Activated CD4-positive, alpha-beta T cell treated with anti-CD3 and anti-CD28 coated beads, Interleukin-2, amount 50 U/mL, for 16 hours (primary cell): ENCODE data around the gene ABCC3.

Experiments
- DNase-seq: peaks from one replicate; pipeline ENCODE4 v3.0.0-alpha.2; 2020

Gene ABCC3

DNA sequence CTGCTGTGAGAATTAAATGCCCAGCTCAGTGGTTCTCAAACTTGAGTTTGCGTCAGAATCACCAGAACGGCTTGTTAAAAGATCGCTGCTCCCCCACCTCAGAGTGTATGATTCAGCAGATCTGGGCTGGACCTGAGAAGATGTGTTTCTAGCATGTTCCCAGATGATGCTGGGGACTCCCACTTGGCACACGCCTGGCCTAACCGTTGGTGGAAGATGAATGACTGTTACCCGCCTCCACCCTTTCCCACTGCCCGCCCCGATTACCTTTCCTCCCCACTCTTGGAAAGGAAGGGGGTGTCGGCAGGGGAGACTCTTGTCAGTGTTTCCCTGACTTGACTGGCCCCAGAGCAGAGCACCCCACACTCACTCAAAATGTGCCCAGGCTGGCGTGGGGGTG lies 29.3 kb upstream of the ABCC3 start:
- DNase-seq = no peak

DNA sequence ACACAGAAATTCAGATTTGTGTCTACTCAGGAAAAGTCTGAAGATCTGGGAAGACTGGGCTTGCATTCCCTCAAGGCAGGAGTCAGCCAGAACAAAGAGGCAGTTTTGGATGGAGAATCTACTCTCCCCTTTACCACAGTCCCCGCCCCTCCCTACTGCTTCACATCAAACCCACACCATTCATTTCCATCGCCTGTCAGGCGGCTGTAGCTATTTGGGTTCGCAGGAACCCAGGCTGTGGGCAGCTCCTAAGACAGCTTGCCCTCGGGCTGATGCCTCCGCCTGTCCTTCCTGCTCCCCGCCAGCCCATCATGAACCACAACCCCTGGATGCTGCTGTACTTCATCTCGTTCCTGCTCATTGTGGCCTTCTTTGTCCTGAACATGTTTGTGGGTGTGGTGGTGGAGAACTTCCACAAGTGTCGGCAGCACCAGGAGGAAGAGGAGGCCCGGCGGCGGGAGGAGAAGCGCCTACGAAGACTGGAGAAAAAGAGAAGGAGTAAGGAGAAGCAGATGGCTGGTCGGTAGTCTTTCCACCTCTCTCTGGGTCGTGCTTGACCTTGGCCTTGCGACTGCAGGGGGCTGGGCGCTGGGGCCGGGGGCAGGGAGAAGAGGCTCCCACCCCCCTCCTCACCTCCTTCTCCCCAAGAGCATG lies 27.0 kb upstream of the ABCC3 start:
- DNase-seq = no peak

DNA sequence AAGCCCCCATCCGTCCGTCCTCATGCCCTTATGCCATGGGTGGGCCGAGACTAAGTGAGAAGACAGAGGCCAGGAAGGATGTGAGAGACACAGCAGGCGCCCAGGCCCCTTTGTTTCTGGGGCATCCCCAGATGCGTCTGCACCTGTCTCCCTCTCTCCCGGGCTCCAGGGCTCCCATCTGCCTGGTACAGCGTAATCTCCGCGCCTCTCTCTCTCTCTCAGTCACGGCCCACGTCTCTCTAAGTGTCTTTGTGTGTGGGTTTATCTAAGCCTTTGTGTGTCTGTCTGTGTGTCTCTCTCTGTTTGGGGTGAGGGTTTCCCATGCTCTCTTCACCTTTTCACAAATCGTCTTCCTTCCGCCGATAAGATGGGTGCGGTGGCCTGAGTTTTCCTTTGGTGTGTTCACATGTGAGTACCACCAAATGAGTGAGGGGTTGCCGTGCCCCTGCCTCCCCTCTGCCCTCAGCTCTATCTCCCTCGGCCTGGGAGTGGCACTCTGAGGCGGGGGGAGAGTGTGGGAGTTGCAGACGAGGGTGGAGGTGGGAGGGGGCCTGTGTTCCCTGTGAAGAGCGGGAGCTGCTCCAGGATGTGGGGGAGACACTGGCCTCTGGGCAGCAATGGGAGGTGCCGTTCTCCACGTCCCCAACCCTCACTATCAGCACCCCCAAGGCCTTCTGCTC lies 25.8 kb upstream of the ABCC3 start:
- DNase-seq = no peak

GRCh38 chr17:50609380-50610074 lies 25.2 kb upstream of the ABCC3 start:
- no peak for DNase-seq

DNA sequence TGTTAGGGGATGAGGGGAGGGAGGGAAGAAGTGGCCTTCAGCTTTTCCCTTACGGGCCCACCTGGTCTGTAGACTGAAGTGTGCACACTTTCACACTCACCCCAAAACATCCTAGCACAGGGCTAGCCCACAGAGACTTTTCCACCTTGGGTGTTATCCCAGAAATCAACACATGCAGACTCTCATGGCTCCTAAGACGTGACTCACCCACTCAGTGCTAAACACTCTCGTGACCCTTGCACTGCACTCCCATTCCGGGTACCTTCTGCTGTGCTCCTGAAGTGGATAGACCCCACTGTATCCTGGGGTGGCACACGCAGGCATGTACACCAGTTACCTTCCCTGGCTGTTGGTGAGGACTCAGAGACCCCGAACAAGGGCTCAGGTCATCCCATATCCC lies 23.0 kb upstream of the ABCC3 start:
- no peak for DNase-seq

DNA sequence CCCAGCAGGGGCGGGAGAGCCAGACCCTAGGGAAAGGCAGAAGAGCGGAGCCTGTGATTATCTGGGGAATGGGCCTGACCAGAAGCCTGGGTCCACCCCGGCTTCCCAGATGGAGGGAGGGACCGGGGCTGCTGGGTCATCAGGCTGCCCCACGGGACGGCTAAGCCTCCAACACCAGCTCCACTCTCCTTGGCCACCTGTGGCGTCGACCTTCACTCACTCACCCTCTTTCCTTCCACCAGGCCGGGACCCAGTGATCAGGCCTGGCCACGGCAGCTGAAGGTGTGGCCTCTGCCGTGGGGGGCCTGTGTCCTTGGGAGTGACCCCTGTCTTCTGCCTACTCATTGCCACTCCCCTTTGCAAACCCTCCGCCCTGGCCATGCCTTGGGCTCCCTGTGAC lies 22.4 kb upstream of the ABCC3 start:
- no peak for DNase-seq

- DNase-seq = no peak
Observed at GRCh38 chr17:50613007-50613992, 21.4 kb upstream of the ABCC3 start.

GRCh38 chr17:50614471-50615051 lies 20.1 kb upstream of the ABCC3 start:
- no peak for DNase-seq

DNA sequence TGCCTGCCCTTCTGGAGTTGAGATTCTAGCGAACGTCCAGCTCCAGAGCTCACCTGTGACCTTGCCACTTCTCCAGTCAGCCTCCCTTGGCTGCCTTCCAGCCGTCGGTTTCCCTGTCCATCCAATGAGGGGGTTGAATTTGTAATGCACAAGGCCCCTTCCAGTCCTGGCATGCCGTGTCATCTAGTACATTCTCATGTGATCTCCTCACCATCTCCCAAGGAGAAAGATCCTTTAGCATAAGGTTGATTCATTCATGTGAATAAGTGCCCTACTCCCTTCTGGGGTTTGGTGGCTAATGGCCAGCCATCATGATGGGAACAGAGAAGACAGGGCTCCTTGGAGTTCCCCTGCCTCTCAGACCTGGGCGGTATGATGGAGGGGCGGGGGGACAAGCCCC lies 18.9 kb upstream of the ABCC3 start:
- no peak for DNase-seq

GRCh38 chr17:50618300-50618699 lies 16.4 kb upstream of the ABCC3 start:
- no peak for DNase-seq

DNA sequence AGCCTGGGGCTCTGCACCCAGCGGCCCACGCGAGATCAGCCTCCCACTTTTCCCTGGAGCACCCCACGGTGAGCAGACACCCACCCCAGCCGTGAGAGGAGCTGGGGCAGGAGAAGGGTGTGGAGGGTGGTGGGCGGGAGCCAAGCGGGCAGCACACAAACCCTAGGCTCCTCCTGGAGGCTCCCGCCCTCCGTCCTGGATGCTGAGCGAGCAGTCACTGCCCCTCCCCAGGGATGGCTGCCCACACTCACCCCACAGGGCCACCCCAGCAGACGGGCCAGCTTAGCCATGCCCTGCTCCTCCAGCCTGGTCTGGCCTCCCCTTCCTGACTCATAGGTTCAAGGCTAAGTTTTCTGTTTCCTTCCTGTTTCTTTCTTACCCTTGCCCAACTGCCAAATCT lies 15.7 kb upstream of the ABCC3 start:
- no peak for DNase-seq

GRCh38 chr17:50619489-50619888 lies 15.2 kb upstream of the ABCC3 start:
- DNase-seq = no peak

GRCh38 chr17:50620237-50620636 lies 14.4 kb upstream of the ABCC3 start:
- no peak for DNase-seq

- no peak for DNase-seq
Observed at GRCh38 chr17:50620858-50621257, 13.8 kb upstream of the ABCC3 start.

DNA sequence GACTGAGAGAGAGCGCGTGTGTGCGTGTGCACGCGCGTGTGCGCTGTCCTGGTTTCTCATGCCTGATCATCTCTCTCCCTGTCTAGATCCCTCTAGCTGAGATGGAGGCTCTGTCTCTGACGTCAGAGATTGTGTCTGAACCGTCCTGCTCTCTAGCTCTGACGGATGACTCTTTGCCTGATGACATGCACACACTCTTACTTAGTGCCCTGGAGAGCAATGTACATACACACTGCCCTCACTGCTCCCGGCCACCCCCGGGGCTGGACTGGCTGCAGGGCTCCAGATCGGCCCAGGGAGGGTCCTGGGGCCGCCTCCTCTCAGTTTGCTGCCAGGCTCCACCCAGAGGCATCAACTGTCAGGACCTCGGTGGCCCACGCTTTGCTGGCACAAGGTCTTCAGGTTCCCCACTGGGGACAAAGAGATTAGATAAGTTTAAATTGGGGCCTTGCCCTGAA lies 13.1 kb upstream of the ABCC3 start:
- DNase-seq = no peak

DNA sequence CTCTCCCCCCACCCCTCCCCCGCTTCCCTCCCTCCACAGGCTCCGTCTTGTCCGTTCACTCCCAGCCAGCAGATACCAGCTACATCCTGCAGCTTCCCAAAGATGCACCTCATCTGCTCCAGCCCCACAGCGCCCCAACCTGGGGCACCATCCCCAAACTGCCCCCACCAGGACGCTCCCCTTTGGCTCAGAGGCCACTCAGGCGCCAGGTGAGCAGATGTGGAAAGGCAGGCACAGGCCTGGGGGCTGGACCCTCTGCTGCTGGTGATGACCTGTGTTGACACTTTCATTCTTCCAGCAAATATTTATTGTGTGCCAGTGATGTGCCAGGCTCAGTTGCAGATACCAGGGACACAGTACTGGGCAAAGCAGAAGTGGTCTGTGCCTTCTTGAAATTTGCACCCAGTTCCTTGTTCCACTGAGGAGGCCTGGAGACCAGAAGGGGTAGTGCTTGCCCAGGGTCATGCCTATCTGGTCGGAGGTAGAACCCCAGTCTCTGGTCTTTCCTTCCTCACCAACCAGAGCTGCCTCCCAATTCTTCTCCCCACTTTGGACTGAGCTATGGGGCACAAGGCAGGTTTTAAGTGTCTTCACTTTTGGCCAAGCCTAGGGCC lies 10.3 kb upstream of the ABCC3 start:
- no peak for DNase-seq

- DNase-seq = no peak
Observed at GRCh38 chr17:50625032-50625871, 9.4 kb upstream of the ABCC3 start.

DNA sequence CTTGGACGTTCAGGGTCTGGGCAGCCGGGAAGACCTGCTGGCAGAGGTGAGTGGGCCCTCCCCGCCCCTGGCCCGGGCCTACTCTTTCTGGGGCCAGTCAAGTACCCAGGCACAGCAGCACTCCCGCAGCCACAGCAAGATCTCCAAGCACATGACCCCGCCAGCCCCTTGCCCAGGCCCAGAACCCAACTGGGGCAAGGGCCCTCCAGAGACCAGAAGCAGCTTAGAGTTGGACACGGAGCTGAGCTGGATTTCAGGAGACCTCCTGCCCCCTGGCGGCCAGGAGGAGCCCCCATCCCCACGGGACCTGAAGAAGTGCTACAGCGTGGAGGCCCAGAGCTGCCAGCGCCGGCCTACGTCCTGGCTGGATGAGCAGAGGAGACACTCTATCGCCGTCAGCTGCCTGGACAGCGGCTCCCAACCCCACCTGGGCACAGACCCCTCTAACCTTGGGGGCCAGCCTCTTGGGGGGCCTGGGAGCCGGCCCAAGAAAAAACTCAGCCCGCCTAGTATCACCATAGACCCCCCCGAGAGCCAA lies 8.6 kb upstream of the ABCC3 start:
- peak; percentile 68 for DNase-seq

GRCh38 chr17:50627036-50627781 lies 7.5 kb upstream of the ABCC3 start:
- DNase-seq = no peak
